ENCODE measurements around the gene MYO5C.
A peak's percentile ranks its signal among the peaks of the same experiment; 100 is the strongest.
"Not testable (repeated sequence)": the region's sequence is repeated elsewhere in the genome, so short reads cannot be mapped to it uniquely, and the experiment has no call there.

The MYO5C gene

GRCh38 chr15:52241489-52241888, 54.1 kb downstream of the MYO5C start:
- DNase-seq, result no peak

- no peak for DNase-seq
Observed at GRCh38 chr15:52240166-52240565, 55.4 kb downstream of the MYO5C start.

- not testable (repeated sequence) for DNase-seq
Observed at GRCh38 chr15:52238989-52239525, 56.5 kb downstream of the MYO5C start.

GRCh38 chr15:52238149-52238548, 57.5 kb downstream of the MYO5C start:
- DNase-seq, result no peak

GRCh38 chr15:52236013-52236412, 59.6 kb downstream of the MYO5C start:
- DNase-seq, result no peak

GRCh38 chr15:52234596-52235541, 60.7 kb downstream of the MYO5C start:
- DNase-seq, result no peak

- DNase-seq, result no peak
Observed at GRCh38 chr15:52233405-52233804, 62.2 kb downstream of the MYO5C start.

GRCh38 chr15:52232327-52232726, 63.3 kb downstream of the MYO5C start:
- no peak for DNase-seq

GRCh38 chr15:52230073-52230472, 65.5 kb downstream of the MYO5C start:
- DNase-seq, result no peak

GRCh38 chr15:52228921-52229320, 66.7 kb downstream of the MYO5C start:
- no peak for DNase-seq

GRCh38 chr15:52227456-52227855, 68.1 kb downstream of the MYO5C start:
- peak; percentile 70 for DNase-seq

GRCh38 chr15:52225230-52225629, 70.4 kb downstream of the MYO5C start:
- DNase-seq, result no peak

- no peak for DNase-seq
Observed at GRCh38 chr15:52224211-52224610, 71.4 kb downstream of the MYO5C start.

GRCh38 chr15:52221730-52222129, 73.9 kb downstream of the MYO5C start:
- DNase-seq, result no peak

- no peak for DNase-seq
Observed at GRCh38 chr15:52220937-52221660, 74.5 kb downstream of the MYO5C start.

- no peak for DNase-seq
Observed at GRCh38 chr15:52220251-52220650, 75.4 kb downstream of the MYO5C start.

GRCh38 chr15:52218816-52219215, 76.8 kb downstream of the MYO5C start:
- DNase-seq, result no peak

GRCh38 chr15:52218371-52218770, 77.2 kb downstream of the MYO5C start:
- no peak for DNase-seq

- no peak for DNase-seq
Observed at GRCh38 chr15:52217186-52217585, 78.4 kb downstream of the MYO5C start.

GRCh38 chr15:52214553-52214952, 81.1 kb downstream of the MYO5C start:
- no peak for DNase-seq

GRCh38 chr15:52213206-52213605, 82.4 kb downstream of the MYO5C start:
- DNase-seq, result no peak

- DNase-seq, result peak; percentile 43
Observed at GRCh38 chr15:52208306-52208946, 87.2 kb downstream of the MYO5C start.

- no peak for DNase-seq
Observed at GRCh38 chr15:52207191-52207590, 88.4 kb downstream of the MYO5C start.

All from femur (tissue), 1 donor.